OCI-M2 (cell line): ENCODE data around the gene KLF16.
A peak's percentile ranks its signal among the peaks of the same experiment; 100 is the strongest.
"Not testable (repeated sequence)": the region's sequence is repeated elsewhere in the genome, so short reads cannot be mapped to it uniquely, and the experiment has no call there.

Source experiments
- DNase-seq: peaks from one replicate; lab custom pipeline; 2025; ENCODE audit not compliant: unreplicated experiment; lab: John Stamatoyannopoulos, UW

The KLF16 gene

GRCh38 chr19:1863328-1863637 is at the start of gene KLF16:
TSS of gene KLF16 (minus strand) at chr19:1863579. CDS start at chr19:1863497, 82 bp downstream.
- no peak for DNase-seq

- DNase-seq, result no peak
These were observed 49.6 kb upstream of the KLF16 start for GRCh38 chr19:1912760-1913505.

GRCh38 chr19:1911995-1912394 is 48.6 kb upstream of the KLF16 start:
- DNase-seq, result no peak

GRCh38 chr19:1911098-1911497 is 47.7 kb upstream of the KLF16 start:
- no peak for DNase-seq

- no peak for DNase-seq
These were observed 46.8 kb upstream of the KLF16 start for GRCh38 chr19:1910177-1910576.

- DNase-seq, result no peak
These were observed 46.3 kb upstream of the KLF16 start for GRCh38 chr19:1909761-1910080.

GRCh38 chr19:1908364-1908678 is 44.9 kb upstream of the KLF16 start:
- no peak for DNase-seq

- no peak for DNase-seq
These were observed 44.4 kb upstream of the KLF16 start for GRCh38 chr19:1907563-1908363.

- DNase-seq, result no peak
These were observed 43.7 kb upstream of the KLF16 start for GRCh38 chr19:1906985-1907562.

- no peak for DNase-seq
These were observed 42.5 kb upstream of the KLF16 start for GRCh38 chr19:1905863-1906375.

GRCh38 chr19:1905110-1905862 is 41.9 kb upstream of the KLF16 start, which contains the start of the genes ADAT3 and SCAMP4:
TSS of gene ADAT3 (plus strand) at chr19:1905399. CDS start at chr19:1912048, 6,649 bp downstream.
TSS of gene SCAMP4 (plus strand) at chr19:1905399. CDS start at chr19:1915020, 9,621 bp downstream.
- DNase-seq, result peak; percentile 58

GRCh38 chr19:1904860-1905109 is 41.4 kb upstream of the KLF16 start:
- DNase-seq, result no peak

- DNase-seq, result no peak
These were observed 39.5 kb upstream of the KLF16 start for GRCh38 chr19:1902923-1903322.

GRCh38 chr19:1901940-1902404 is 38.6 kb upstream of the KLF16 start:
- no peak for DNase-seq

- no peak for DNase-seq
These were observed 33.1 kb upstream of the KLF16 start for GRCh38 chr19:1896508-1896907.

GRCh38 chr19:1893791-1894190 is 30.4 kb upstream of the KLF16 start:
- no peak for DNase-seq

- no peak for DNase-seq
These were observed 26.5 kb upstream of the KLF16 start for GRCh38 chr19:1889907-1890306.

GRCh38 chr19:1888385-1888784 is 25.0 kb upstream of the KLF16 start:
- no peak for DNase-seq

GRCh38 chr19:1886360-1886759 is 23.0 kb upstream of the KLF16 start:
- not testable (repeated sequence) for DNase-seq

GRCh38 chr19:1885398-1886119 is 22.2 kb upstream of the KLF16 start, which contains the start of gene ABHD17A:
TSS of gene ABHD17A (minus strand) at chr19:1885496. CDS start at chr19:1881566, 3,930 bp downstream.
- peak; percentile 62 for DNase-seq
